Measurements from ENCODE around the gene ATP8A1.

ATP8A1 gene

GRCh38 chr4:42646999-42647541 lies 9.8 kb downstream of the ATP8A1 start:
- DNase-seq = no peak

DNA sequence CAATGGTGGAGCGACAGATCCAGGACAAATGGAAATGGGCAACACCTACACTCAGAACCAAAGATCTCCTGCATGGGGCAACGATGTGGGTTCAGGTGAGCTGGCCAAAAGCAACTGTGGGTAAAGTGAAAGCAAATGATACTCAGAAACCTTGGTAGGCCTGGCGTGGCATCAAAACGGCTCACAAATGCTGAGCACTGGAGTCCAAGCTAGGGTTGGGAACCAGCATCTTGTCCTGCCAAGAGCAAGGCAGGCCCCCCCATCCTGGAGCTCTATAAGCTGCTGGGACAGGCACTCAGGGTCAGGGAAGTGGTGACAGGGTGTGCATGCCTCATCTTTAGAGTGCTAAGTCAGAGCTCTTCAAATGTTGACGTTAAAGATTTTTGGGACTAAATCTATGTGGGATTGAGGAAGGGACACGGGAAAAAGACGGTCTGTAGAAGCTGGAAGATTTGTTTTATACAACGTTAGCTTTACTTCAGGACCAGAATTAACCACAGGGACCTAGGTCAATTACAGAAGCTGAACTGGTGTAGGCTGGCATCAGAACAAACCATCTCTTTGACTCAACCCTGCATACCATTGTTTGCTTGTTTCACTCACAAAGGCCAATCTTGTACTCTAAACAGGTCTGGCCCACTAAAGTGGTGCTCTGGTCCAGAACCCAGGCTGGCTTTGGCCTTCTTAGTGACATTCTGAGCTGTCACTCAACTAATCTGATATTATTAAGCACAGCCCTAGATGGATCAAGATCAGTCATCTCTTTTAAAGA lies 10.7 kb downstream of the ATP8A1 start:
- no peak for DNase-seq

DNA sequence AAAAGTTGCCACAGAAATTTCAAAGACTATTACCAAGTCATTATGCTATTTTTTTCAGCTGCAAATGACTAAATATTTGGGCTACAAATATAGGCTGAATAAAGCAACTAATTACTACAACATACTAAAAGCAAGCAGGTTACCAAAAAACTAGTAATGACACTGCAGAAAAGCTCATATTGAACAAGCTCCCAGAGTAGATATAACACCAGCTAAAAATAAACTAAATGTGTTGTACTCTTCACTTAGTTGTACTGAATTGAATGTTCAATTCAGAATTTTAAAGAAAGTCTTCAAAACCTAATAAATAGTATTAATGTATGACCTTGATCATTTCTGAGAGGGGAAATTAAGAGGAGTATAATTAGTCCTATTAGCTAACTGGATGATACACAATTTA lies 12.0 kb downstream of the ATP8A1 start:
- no peak for DNase-seq

GRCh38 chr4:42643685-42644084 lies 13.2 kb downstream of the ATP8A1 start:
- DNase-seq = no peak

DNA sequence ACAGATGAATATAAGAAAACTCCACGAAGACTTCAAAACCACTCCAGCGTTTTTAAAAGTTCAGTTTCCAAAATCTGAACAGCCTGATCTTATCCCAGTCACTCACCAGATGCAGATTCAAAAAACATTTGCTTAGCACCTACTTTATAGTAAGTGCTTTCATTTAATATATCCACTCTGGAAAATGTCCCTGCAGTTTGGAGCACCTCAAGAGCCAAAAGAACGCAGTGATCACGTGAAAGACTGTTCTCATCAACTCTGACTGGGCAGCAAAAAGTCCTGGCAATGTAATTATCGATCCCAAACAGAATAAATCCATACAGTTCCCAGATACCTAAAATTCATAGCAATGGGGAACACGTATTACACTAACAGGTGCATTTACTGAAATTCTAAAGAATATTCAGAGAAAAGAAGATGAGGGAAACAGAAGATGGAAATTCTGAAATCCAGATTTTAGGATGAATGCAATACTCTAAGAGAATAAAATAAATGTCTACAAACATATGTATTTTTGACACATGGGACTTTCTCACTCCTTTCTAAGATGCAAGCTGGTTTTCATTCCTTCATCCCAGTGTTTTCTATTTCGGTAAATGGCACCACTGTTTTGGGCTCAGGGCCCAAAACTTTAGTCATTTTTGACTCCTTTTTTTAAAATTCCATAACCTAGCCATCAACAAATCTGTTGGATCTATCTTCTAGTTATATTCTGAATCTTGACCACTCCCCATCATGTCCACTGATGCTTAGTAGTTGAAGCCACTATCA lies 13.9 kb downstream of the ATP8A1 start:
- no peak for DNase-seq

DNA sequence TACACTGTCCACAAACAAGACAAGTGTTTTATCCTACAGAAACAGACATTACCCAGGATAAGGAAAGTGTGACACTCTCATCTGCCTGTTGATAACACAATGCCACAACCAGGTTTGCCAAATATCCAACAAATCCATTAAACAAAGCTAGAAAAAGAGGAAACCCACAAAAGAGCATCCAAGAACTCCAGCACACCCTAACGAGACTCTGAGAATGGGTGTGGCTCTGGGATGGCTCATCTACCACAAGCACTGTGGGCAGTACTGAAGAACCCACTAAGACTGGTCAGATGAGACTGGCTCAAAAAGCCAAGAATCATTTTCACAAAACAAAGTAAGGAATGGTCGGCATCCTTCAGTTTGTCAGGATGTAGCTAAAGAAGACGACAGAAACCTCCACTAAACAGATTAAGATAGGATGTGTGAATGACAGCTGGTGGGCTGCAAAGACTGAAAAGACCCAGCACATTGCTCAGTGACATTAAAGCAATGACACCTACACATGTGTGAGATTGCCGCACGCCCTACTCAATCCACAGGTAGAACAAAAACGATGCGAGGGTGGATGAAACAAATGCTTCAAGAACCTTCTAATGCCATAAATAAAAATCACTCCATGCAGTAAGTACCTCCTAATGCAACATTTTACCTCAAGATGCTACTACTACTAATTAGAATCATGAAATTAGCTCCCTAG lies 14.7 kb downstream of the ATP8A1 start:
- DNase-seq = no peak

DNA sequence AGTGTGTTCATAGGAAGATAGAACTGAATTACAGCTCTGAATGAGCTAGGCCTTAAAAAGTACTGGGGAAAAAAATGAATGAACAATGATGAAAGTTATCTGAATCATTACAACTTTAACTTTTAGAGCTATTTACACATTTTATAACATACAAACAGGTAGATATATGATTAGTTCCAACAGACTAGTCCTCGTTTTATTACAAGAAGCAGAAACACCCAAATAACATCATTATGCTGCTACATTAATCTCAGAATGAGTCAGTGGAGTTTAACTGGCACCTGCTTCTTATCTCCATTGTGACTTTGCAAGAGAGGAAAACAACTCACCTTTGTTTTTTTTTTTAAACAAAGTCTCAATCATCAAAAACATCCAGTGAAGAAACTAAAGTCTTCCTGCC lies 15.2 kb downstream of the ATP8A1 start:
- DNase-seq = no peak

DNA sequence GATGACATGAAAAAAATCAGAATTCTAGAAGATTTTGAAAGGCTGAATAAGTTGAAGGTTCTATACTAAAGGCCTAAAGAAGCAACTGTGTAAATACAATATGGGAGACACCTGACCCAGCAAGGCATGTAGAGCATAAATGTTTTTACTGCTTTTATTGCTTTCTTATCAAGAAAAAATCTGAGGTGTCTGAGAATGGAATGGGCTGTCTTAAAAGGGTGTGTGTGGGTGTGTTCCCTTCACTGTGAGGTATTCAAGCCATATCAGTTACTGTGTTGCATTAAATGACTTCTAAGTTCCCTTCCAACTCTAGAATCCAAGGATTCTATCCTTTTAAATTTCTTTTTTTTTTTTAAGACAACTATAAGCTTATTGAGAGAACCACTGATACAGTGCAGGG lies 15.7 kb downstream of the ATP8A1 start:
- no peak for DNase-seq

GRCh38 chr4:42640613-42641012 lies 16.3 kb downstream of the ATP8A1 start:
- DNase-seq = no peak

DNA sequence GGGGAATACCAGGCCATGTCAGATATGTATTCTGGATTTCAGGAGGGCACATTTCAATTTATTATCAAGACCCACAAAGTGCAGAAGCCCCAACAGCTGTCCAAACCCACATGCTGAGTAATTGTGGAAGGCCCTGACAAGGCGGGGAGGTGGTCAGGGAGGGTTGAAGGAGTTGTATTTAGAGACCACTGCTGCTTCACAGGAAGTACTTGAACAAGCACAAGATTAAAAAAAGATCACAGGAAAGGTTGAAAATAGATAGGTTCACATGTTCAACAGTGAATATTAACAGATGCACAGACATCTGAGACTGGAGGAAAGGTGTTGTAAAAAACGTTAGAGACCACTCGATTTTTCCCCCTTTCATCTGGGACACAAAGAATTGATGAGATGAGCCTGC lies 17.9 kb downstream of the ATP8A1 start:
- no peak for DNase-seq

DNA sequence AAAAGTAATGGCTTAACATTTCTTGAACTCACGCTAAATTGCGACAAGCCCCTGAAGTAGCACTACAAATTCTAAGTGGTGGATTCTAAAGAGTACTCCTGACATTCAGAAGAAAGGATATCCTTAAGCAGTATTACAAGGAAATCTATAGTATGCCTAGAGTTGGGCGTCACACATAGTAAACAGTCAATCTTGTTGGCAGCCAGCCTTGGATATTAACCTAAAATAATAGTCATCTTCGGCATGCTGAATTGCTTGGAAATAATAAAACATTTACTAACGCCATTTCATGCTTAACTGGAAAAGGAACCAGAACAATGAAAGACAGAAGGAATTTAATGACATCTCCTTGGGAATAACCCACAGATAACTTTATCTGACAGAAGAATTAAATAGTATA lies 18.6 kb downstream of the ATP8A1 start:
- DNase-seq = no peak

DNA sequence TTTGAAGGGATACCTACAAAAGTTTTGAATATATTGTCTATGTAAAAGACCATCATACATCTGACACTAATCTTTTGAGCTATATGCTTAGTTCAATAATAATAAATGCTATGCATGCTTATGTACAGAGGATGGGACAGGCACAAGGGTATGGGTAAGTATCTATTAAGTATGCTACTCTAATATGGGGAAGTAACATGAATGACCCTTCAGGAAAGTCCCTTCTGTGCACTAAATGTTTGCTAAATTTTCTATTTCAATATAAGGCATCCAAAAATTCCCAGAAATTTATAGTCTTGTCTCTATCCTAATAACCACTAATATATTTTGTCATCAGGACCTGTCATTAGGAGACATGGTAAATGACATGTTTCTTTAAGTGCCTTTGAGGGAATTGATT lies 19.0 kb downstream of the ATP8A1 start:
- DNase-seq = no peak

DNA sequence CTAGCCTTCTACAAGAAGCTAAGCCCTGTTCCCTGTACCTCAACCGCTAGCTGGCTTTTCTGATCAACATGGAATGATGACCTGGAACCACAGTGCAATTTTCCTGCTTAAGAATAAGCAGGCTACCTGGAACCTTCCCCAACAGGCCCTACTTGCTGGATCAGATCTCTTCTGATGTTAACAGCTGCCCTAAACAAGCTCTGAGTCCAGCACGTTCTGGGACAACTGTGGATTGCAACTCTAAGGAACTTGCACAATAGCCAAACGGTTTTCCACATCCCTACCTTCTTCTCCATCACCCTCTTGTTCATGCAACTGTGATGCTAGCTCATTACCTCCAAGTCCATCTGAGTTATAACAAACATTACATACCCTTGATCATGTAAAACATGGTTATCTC lies 19.8 kb downstream of the ATP8A1 start:
- no peak for DNase-seq

DNA sequence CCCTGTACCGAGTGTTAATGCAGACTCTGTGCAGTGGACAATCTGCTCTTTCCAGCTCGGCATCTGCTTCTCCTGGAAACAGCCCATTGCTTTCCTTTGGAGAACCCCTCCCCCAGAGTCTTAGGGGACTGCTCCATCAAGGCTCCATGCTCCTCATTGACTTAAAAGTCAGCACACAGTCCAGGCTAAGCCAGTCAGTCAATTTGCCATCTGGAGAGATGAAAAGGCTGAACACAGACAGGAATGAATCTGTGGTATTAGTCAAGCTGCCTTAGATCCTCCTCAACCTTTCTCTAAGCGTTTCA lies 20.3 kb downstream of the ATP8A1 start:
- DNase-seq = no peak

GRCh38 chr4:42633605-42634388 lies 23.1 kb downstream of the ATP8A1 start:
- no peak for DNase-seq

DNA sequence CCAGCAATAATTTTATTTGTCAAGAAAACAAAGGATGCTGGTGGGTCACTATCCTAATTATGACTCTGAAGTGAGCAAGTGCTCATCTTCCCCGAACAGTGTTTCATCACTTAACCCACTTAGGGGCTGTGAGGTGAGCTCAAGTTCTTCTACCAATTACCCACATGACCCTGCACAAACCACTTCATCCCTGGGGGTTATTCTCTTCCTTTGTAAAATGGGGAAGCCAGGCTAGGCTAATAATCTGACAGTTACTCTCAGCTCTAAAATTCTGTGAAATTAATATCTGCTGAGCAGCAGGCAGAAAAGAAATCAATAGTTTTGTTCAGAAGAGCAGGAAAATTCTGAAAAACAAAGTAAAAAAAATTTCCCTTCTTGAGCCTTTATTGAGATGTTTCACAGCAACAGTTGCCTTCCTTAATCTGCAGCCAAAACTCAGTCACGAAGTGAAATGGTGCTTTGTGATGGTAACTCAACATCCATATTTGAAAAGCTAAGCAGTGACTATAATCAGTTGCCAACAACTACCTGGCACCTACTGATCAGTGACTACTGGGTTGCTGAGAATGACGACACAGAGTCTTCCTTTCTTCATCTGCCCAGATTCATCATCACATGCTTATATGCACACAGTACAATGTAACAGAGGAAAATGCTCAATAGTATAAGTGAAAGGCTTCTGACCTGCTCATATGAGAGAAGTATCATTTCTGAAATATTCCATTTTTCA lies 24.1 kb downstream of the ATP8A1 start:
- no peak for DNase-seq

DNA sequence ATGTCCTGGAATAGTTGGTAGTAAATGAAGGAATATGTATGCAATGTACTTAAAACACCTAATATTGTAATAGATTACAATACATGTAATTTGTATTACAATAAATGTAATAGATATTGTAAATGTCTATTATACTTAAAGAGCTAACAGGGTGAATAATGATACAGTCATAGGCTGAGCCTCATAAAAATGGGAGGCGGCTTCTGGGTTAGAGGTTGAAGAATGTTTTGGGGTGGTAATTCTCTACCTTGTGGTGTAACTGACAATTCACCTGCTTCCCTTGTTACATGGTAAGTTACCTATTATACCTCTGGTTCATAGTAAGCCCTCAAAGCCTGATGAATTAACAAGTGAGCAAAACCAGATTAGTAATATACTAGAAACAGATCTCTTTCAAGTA lies 26.0 kb downstream of the ATP8A1 start:
- no peak for DNase-seq

GRCh38 chr4:42628740-42629139 lies 28.2 kb downstream of the ATP8A1 start:
- no peak for DNase-seq

DNA sequence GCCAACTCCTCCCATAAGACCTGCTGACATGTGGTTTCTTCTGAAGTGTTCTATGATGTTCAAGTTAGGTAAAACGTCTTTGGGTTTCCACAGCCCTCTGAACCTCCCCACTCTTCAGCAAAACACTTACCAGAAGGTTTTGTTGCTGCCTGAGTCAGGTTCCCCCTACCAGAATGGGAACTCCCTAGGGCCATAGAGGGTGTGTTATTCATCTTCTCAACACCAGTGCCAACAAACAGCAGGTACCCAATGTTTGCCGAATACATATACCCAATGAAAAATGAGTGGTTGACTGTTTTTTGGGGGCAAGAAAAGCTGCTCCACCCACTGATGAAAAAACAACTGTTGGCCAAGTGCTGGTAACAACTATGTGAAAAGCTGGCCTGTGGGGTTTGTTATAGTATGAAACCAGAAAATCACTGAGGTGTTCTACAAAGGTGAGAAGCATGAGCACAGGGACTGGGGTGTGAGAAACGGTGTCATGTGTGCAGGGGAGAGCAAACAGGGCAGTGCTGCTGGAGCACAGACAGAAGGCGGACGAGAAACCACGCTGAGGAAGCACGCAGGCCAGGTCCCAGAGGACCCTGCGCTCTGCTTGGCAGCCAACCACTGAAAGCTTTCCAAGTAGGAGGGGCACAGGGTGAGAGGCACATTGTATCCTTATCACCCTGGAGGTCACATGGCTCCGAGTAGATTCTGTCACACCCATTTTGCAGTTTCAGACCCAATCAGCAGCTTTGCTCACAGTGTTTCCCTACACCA lies 28.8 kb downstream of the ATP8A1 start:
- DNase-seq = no peak

- DNase-seq = no peak
These were observed 30.2 kb downstream of the ATP8A1 start for GRCh38 chr4:42626629-42627146.

DNA sequence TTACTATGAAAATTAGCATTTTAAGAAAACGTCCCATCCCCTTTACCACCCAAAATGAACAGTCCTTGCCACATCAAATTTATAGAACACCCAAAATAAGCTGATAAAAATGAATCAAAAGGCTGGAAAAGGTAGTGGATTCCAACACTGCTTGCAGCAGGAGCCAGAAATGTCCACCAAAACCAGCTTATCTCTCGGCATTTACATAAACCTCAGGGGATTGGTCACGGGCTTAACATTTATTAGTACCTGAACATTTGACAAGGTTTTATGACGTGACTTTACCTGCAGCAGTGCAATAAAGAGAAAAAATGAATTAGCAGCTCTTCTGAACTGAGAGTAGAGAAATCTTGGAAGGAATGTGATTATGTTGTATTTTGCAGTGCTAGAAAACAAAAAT lies 31.6 kb downstream of the ATP8A1 start:
- DNase-seq = no peak

All from MV-4-11 (cell line).